Myocyte (in vitro differentiated cells): ENCODE results near the gene PABPN1L. TPM values are rescaled to one million over a fixed set of nuclear protein-coding genes. Genes with fewer than 3 reads are reported as not detected.

Experiments
- DNase-seq: peaks from one replicate; pipeline ENCODE4 v3.0.0-alpha.2; 2012; ENCODE audit warnings: low read depth
- total RNA-seq: library from RNA; depleted of rRNA; stranded (reverse); fragments of >200 nt; gene quantifications from 2 replicates; pipeline ENCODE4 v1.2.3, GENCODE V29; 2014

PABPN1L gene
- total RNA-seq, 1 donor from 2014 or later: 0.11 TPM

GRCh38 chr16:88853325-88853941 lies 13.0 kb downstream of the PABPN1L start:
- no peak for DNase-seq

- no peak for DNase-seq
Measured at GRCh38 chr16:88851616-88852015, 14.8 kb downstream of the PABPN1L start.

GRCh38 chr16:88850531-88851199 lies 15.8 kb downstream of the PABPN1L start:
- DNase-seq: no peak

- no peak for DNase-seq
Measured at GRCh38 chr16:88848557-88848956, 17.9 kb downstream of the PABPN1L start.

GRCh38 chr16:88847654-88848053 lies 18.8 kb downstream of the PABPN1L start:
- DNase-seq: no peak

GRCh38 chr16:88846088-88846487 lies 20.4 kb downstream of the PABPN1L start:
- no peak for DNase-seq

GRCh38 chr16:88844419-88845036 lies 21.9 kb downstream of the PABPN1L start:
- DNase-seq: no peak

GRCh38 chr16:88843256-88843655 lies 23.2 kb downstream of the PABPN1L start:
- no peak for DNase-seq

- DNase-seq: no peak
Measured at GRCh38 chr16:88842806-88843205, 23.7 kb downstream of the PABPN1L start.

GRCh38 chr16:88842308-88842756 lies 24.1 kb downstream of the PABPN1L start:
- DNase-seq: no peak

- no peak for DNase-seq
Measured at GRCh38 chr16:88841521-88842307, 24.7 kb downstream of the PABPN1L start.

GRCh38 chr16:88840600-88841215 lies 25.8 kb downstream of the PABPN1L start:
- DNase-seq: no peak

GRCh38 chr16:88839745-88840599 lies 26.5 kb downstream of the PABPN1L start:
- DNase-seq: no peak

- DNase-seq: no peak
Measured at GRCh38 chr16:88839026-88839529, 27.4 kb downstream of the PABPN1L start.

- no peak for DNase-seq
Measured at GRCh38 chr16:88838566-88838965, 27.9 kb downstream of the PABPN1L start.

GRCh38 chr16:88837806-88838205 lies 28.7 kb downstream of the PABPN1L start:
- no peak for DNase-seq

- DNase-seq: no peak
Measured at GRCh38 chr16:88836791-88837190, 29.7 kb downstream of the PABPN1L start.

- no peak for DNase-seq
Measured at GRCh38 chr16:88835818-88836217, 30.6 kb downstream of the PABPN1L start.

- peak; percentile 42 for DNase-seq
Measured at GRCh38 chr16:88835383-88835782, 31.1 kb downstream of the PABPN1L start.

- DNase-seq: no peak
Measured at GRCh38 chr16:88834670-88835069, 31.8 kb downstream of the PABPN1L start.
